AG04449 (cell line): ENCODE results near the gene SH2D6.

Source experiments
- CTCF ChIA-PET: fragments of 350-600 bp; formaldehyde crosslinking; extraction: SDS; loops from one replicate; lab custom pipeline; 2021; ENCODE audit warnings: antibody characterized with exemption; lab: Yijun Ruan, JAX
- POLR2A ChIA-PET: fragments of 400-600, 350-600 bp; formaldehyde crosslinking; extraction: SDS; loops from one replicate; lab custom pipeline; 2020; ENCODE audit warnings: antibody characterized with exemption, inconsistent platforms; lab: Yijun Ruan, JAX
- DNase-seq: peaks from one replicate; pipeline ENCODE4 v3.0.0-alpha.2; 2010; ENCODE audit warnings: low read depth, low spot score
- H3K4me3 ChIP-seq: 2 replicates; pipeline ENCODE4 v1.5.1; 2011; ENCODE audit warnings: low read depth, mild to moderate bottlenecking, control low read depth, low read length
- TF ChIP-seq, protein P1 (sequence below): IDR thresholded peaks from one replicate; pipeline ENCODE4 v1.5.1; 2011; ENCODE audit warnings: mild to moderate bottlenecking, moderate library complexity, low read length, control low read depth, inconsistent platforms; ENCODE audit not compliant: insufficient read depth; ENCODE audit errors: missing control alignments

SH2D6 gene

DNA sequence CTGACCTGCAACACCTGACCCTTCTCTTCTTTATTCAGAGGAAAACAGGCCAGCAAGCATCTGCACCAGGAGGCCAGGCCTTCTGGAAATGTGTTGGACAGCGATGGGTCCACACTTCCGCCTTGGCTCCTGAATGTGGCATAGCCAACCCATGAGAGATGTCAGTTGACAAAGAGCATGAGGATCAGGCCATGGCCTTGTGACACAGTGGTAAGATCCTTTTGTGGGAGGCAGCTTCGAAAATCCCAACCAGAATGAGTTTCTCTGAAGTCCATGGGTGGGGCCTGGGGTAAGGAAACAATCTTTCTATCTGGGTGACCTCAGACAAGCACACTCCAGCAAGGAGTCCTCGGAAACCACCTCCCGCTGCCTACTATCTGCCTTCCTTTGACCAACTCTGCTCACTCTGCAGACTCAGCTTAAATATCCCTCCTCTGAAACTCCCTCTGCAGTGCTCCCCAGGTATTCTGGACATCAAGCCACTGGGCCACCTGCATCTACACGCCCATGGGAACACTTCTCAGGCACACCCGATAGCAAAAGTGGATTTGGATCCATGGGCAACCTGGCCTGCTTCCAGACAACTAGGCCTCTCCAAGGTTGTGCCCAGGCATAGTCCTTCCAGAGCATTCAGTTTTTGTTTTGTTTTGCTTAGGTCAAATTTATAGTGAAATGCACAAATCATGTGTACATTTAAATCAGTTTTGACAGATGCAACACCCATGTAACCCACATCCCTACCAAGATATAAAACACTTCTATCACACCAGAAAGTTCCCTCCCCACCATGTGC lies 3.6 kb upstream of the SH2D6 start:
- no peak overlapping the region for H3K4me3 ChIP-seq
- POLR2A ChIA-PET: interaction anchor here (0.6 to 1.3 kb wide), 3 partner anchors 22 to 125 kb away, joined by 3 to 4 read pairs (median 4); partner anchors contain the start of gene TGOLN2
- no peak for DNase-seq
- CTCF ChIA-PET: interaction anchor here (1.0 to 3.7 kb wide), 2 partner anchors 137 to 222 kb away, joined by 3 to 18 read pairs; no protein-coding TSS in a partner anchor
- TF ChIP-seq, protein P1, sequence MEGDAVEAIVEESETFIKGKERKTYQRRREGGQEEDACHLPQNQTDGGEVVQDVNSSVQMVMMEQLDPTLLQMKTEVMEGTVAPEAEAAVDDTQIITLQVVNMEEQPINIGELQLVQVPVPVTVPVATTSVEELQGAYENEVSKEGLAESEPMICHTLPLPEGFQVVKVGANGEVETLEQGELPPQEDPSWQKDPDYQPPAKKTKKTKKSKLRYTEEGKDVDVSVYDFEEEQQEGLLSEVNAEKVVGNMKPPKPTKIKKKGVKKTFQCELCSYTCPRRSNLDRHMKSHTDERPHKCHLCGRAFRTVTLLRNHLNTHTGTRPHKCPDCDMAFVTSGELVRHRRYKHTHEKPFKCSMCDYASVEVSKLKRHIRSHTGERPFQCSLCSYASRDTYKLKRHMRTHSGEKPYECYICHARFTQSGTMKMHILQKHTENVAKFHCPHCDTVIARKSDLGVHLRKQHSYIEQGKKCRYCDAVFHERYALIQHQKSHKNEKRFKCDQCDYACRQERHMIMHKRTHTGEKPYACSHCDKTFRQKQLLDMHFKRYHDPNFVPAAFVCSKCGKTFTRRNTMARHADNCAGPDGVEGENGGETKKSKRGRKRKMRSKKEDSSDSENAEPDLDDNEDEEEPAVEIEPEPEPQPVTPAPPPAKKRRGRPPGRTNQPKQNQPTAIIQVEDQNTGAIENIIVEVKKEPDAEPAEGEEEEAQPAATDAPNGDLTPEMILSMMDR: no peak

DNA sequence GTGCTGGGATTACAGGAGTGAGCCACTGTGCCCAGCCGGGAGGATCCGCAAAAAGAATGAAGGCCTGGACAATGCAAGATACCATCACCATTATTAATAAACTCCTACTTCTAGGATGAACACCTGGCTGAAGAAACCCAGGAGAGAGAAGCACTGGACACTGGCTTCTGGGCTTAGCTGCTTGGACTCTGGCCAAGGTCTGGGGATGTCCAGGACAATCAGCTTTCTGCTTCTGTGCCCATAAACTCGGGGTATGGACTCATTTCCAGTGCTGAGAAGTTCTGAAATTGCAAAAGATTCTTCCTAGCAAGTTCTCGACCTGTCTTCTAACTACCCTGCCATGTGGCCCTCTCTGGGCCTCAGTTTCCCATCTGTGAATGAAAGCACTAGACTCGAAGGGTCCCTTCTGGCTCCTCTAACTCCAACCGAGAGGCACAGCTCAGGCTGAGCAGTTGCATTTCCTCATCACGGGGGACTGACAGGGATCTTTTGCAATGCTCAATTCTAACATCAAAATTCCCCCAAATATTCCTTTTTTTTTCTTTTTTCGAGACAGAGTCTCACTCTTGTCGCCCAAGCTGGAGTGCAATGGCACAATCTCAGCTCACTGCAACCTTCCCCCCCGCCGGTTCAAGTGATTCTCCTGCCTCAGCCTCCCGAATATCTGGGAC lies 2.4 kb upstream of the SH2D6 start:
- TF ChIP-seq, protein P1: no peak
- ChIA-PET POLR2A (interaction anchor here (0.6 kb wide), 1 partner anchor 123 kb away, joined by 3 read pairs; the partner anchor contains the start of gene MAT2A), CTCF (interaction anchor here (34.9 kb wide), 1 partner anchor 132 kb away, joined by 922 read pairs; the partner anchor contains the start of genes GGCX and MAT2A)
- H3K4me3 ChIP-seq: no peak overlapping the region
- no peak for DNase-seq

DNA sequence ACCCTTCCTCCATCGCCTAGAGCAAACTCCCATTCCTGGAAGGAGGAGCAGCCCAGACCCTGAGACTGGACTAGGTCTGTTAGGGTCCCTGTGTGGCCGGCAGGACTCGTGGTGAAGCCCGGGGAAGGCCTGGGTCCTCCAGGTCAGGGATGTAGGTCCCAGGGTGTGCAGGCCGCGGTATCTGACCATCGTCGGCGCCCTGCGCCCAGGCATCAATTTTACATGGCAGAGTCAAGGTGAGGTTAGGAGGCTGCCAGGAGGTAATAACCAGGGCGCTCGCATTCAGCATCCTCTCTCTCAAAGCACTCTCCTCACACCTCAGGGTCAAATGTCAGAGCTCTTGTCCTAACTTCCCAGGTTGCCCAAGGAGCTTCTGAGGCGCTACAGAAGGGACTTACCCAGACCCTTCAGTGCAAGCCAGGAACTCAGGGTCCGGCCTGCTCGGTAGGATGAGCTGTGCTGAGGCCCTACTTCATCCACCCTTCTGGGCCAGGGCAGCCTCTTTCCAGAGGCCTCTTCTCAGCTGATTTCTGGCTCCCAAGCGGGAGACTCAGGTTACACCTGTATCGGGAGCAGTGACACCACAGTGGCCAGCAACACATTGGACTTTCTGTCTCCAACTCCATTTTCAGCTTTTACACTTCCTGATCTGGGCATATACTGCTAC lies 628 bp downstream of the SH2D6 start:
- ChIA-PET CTCF (interaction anchor here (0.7 to 34.9 kb wide), 22 partner anchors 10 to 493 kb away, joined by 3 to 922 read pairs (median 4); partner anchors contain the start of genes ELMOD3, GGCX, MAT2A and RETSAT), POLR2A (interaction anchor here (1.0 to 5.0 kb wide), 11 partner anchors 10 to 186 kb away, joined by 3 to 103 read pairs (median 7); partner anchors contain the start of genes ELMOD3, MAT2A and RETSAT)
- TF ChIP-seq, protein P1: no peak
- no peak for DNase-seq
- H3K4me3 ChIP-seq: peak overlapping the region; percentile 78

- DNase-seq: no peak
- no peak overlapping the region for H3K4me3 ChIP-seq
- ChIA-PET POLR2A (interaction anchor here (0.8 to 5.0 kb wide), 9 partner anchors 8 to 174 kb away, joined by 3 to 103 read pairs (median 7); partner anchors contain the start of genes MAT2A and RNF181), CTCF (interaction anchor here (0.7 to 34.9 kb wide), 37 partner anchors 8 to 300 kb away, joined by 3 to 922 read pairs (median 4); partner anchors contain the start of genes GGCX, MAT2A, RNF181 and VAMP5)
- TF ChIP-seq, protein P1: peak; percentile 98
Observed at GRCh38 chr2:85420536-85421259, 2.2 kb downstream of the SH2D6 start.

DNA sequence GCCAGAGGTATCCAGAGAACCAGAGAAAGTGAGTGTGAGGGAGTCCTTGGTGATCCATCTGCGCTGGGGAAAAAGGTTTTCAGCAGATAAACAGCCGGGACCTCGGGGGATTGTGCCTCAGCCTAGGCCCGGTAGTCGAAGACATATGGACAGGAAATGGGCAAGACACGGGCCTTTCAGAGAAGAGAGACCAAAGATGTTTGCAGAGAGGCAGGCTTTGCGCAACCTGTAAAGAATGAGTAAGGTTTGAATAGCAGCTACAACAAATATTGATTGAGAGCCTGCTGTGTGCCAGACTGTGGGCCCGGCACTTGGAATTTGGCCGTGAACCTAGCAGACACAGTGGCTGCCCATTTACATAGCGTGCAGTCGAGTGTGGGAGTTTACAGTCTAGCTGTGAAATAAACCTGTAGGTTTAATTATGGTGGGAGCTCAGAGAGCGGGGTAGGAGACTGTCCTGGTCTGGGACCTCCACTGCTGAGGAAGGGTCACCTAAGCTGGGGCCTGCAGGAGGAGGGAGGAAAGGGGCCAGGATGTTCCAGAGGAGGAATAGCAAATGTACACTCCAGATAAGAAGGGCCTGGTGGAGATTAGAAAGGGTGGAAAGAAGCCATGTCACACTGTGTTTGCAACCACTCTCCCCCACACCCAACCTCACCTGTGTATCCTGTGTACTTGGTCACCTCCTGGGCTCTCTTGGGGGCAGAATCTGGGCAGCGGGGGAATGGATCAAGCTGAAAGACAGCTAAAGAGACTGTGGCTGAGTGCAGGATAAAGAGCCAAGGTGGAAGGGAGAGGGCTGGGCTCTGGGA lies 3.0 kb downstream of the SH2D6 start:
- CTCF ChIA-PET: interaction anchor here (0.7 to 34.9 kb wide), 26 partner anchors 8 to 286 kb away, joined by 3 to 922 read pairs (median 4); partner anchors contain the start of genes GGCX, MAT2A and RNF181
- TF ChIP-seq, protein P1: no peak
- no peak overlapping the region for H3K4me3 ChIP-seq
- POLR2A ChIA-PET: interaction anchor here (0.8 to 5.0 kb wide), 7 partner anchors 13 to 174 kb away, joined by 3 to 103 read pairs (median 5); partner anchors contain the start of genes MAT2A and RNF181
- DNase-seq: no peak
